ACHN (cell line): Measurements from ENCODE around the gene TMEM204.

Source experiments
- DNase-seq: peaks from one replicate; pipeline ENCODE4 v3.0.0-alpha.2; 2015
- in situ Hi-C: cut with HindIII; loops from 2 replicates; pipeline ENCODE4 v1.10.0; 2017; ENCODE audit warnings: low sequenced_read_pairs, low pct_ligation_motif_present, low pct_unique_long_range_greater_than_20kb

Gene TMEM204

GRCh38 chr16:1546430-1546829 is 13.0 kb downstream of the TMEM204 start:
- DNase-seq, result no peak
- in situ Hi-C loops, result no loop called here

- no peak for DNase-seq
Observed at GRCh38 chr16:1548233-1548632, 14.8 kb downstream of the TMEM204 start.

GRCh38 chr16:1548727-1549126 is 15.3 kb downstream of the TMEM204 start:
- in situ Hi-C loops, result no loop called here
- no peak for DNase-seq

More at GRCh38 chr16:1548233-1548632, 14.8 kb downstream of the TMEM204 start:
- in situ Hi-C loops, result no loop called here

GRCh38 chr16:1550069-1550468 is 16.6 kb downstream of the TMEM204 start:
- no peak for DNase-seq
- in situ Hi-C loops, result no loop called here

- in situ Hi-C loops, result no loop called here
- DNase-seq, result no peak
Observed at GRCh38 chr16:1550696-1551095, 17.2 kb downstream of the TMEM204 start.

- no peak for DNase-seq
- in situ Hi-C loops, result no loop called here
Observed at GRCh38 chr16:1551166-1551565, 17.7 kb downstream of the TMEM204 start.

GRCh38 chr16:1552129-1552528 is 18.7 kb downstream of the TMEM204 start:
- no peak for DNase-seq
- in situ Hi-C loops, result no loop called here

- in situ Hi-C loops, result no loop called here
- no peak for DNase-seq
Observed at GRCh38 chr16:1553946-1554825, 20.7 kb downstream of the TMEM204 start.

- DNase-seq, result no peak
- in situ Hi-C loops, result no loop called here
Observed at GRCh38 chr16:1554826-1555445, 21.5 kb downstream of the TMEM204 start.

GRCh38 chr16:1556254-1556653 is 22.8 kb downstream of the TMEM204 start:
- DNase-seq, result no peak
- in situ Hi-C loops, result no loop called here

GRCh38 chr16:1557074-1557473 is 23.6 kb downstream of the TMEM204 start:
- in situ Hi-C loops, result no loop called here

GRCh38 chr16:1557576-1557975 is 24.1 kb downstream of the TMEM204 start:
- no peak for DNase-seq
- in situ Hi-C loops, result no loop called here

More at GRCh38 chr16:1557074-1557473, 23.6 kb downstream of the TMEM204 start:
- DNase-seq, result no peak

GRCh38 chr16:1559446-1559975 is 26.0 kb downstream of the TMEM204 start:
- in situ Hi-C loops, result no loop called here

GRCh38 chr16:1560153-1560552 is 26.7 kb downstream of the TMEM204 start:
- in situ Hi-C loops, result no loop called here
- no peak for DNase-seq

More at GRCh38 chr16:1559446-1559975, 26.0 kb downstream of the TMEM204 start:
- no peak for DNase-seq

GRCh38 chr16:1560866-1561265 is 27.4 kb downstream of the TMEM204 start:
- in situ Hi-C loops, result no loop called here
- no peak for DNase-seq

GRCh38 chr16:1561266-1561665 is 27.8 kb downstream of the TMEM204 start:
- in situ Hi-C loops, result no loop called here
- no peak for DNase-seq

- no peak for DNase-seq
- in situ Hi-C loops, result no loop called here
Observed at GRCh38 chr16:1561836-1562235, 28.4 kb downstream of the TMEM204 start.

GRCh38 chr16:1563786-1564185 is 30.3 kb downstream of the TMEM204 start:
- DNase-seq, result no peak
- in situ Hi-C loops, result no loop called here

- no peak for DNase-seq
- in situ Hi-C loops, result no loop called here
Observed at GRCh38 chr16:1564325-1564724, 30.9 kb downstream of the TMEM204 start.
